Astrocyte (in vitro differentiated cells and primary cell): Measurements from ENCODE around the gene ZNF526. TPM values are rescaled to one million over a fixed set of nuclear protein-coding genes. Genes with fewer than 3 reads are reported as not detected.
A peak's percentile ranks its signal among the peaks of the same experiment; 100 is the strongest.
"Not testable (repeated sequence)": the region's sequence is repeated elsewhere in the genome, so short reads cannot be mapped to it uniquely, and the experiment has no call there.

Experiments used
- DNase-seq: peaks from one replicate; pipeline ENCODE4 v3.0.0-alpha.2; 2010; ENCODE audit warnings: low read depth
- FAIRE-seq: peaks from 2 replicates; lab custom pipeline; 2011; peaks lifted over from hg19 to GRCh38; lab: Jason Lieb, UNC
- H2AFZ ChIP-seq: 2 replicates; pipeline ENCODE4 v1.6.0; 2012; ENCODE audit warnings: low read depth, low read length, inconsistent platforms
- H3K27ac ChIP-seq: 2 replicates; pipeline ENCODE4 v1.5.1; 2011; ENCODE audit warnings: low read depth, low read length, inconsistent platforms
- H3K27me3 ChIP-seq: 2 replicates; pipeline ENCODE4 v1.6.0; 2011; ENCODE audit warnings: low read length, inconsistent platforms; ENCODE audit not compliant: insufficient read depth
- H3K36me3 ChIP-seq: 2 replicates; pipeline ENCODE4 v1.5.1; 2011; ENCODE audit warnings: low read length, inconsistent platforms; ENCODE audit not compliant: insufficient read depth
- H3K4me1 ChIP-seq: 2 replicates; pipeline ENCODE4 v1.5.1; 2011; ENCODE audit warnings: low read length, inconsistent platforms; ENCODE audit not compliant: insufficient read depth
- H3K4me2 ChIP-seq: 2 replicates; pipeline ENCODE4 v1.6.0; 2012; ENCODE audit warnings: low read length, inconsistent platforms
- H3K4me3 ChIP-seq: 2 replicates; pipeline ENCODE4 v1.5.1; 2011; ENCODE audit warnings: low read depth, mild to moderate bottlenecking, low read length, inconsistent platforms; ENCODE audit not compliant: insufficient read depth
- H3K79me2 ChIP-seq: 2 replicates; pipeline ENCODE4 v1.6.0; 2012; ENCODE audit warnings: mild to moderate bottlenecking, low read length, inconsistent platforms; ENCODE audit not compliant: insufficient read depth
- H3K9ac ChIP-seq: 2 replicates; pipeline ENCODE4 v1.6.0; 2012; ENCODE audit warnings: mild to moderate bottlenecking, low read length, inconsistent platforms
- H3K9me3 ChIP-seq: 2 replicates; pipeline ENCODE4 v1.5.1; 2012; ENCODE audit warnings: low read depth, mild to moderate bottlenecking, low read length, inconsistent platforms; ENCODE audit not compliant: insufficient read depth
- H4K20me1 ChIP-seq: 2 replicates; pipeline ENCODE4 v1.6.0; 2012; ENCODE audit warnings: low read length, inconsistent platforms; ENCODE audit not compliant: insufficient read depth
- H3K27ac Mint-ChIP-seq: one replicate; pipeline ENCODE4 v1.8.0; 2021; ENCODE audit warnings: mild to moderate bottlenecking, mixed read lengths; ENCODE audit not compliant: unreplicated experiment
- H3K27me3 Mint-ChIP-seq: one replicate; pipeline ENCODE4 v1.8.0; 2021; ENCODE audit warnings: low read depth, mixed read lengths; ENCODE audit not compliant: unreplicated experiment
- H3K36me3 Mint-ChIP-seq: one replicate; pipeline ENCODE4 v1.8.0; 2021; ENCODE audit warnings: low read depth, mixed read lengths; ENCODE audit not compliant: unreplicated experiment
- H3K4me1 Mint-ChIP-seq: one replicate; pipeline ENCODE4 v1.8.0; 2021; ENCODE audit warnings: low read depth, mixed read lengths; ENCODE audit not compliant: unreplicated experiment
- H3K4me3 Mint-ChIP-seq: one replicate; pipeline ENCODE4 v1.8.0; 2021; ENCODE audit warnings: mild to moderate bottlenecking, moderate library complexity, mixed read lengths; ENCODE audit not compliant: unreplicated experiment
- H3K9me3 Mint-ChIP-seq: one replicate; pipeline ENCODE4 v1.8.0; 2021; ENCODE audit warnings: mild to moderate bottlenecking, mixed read lengths; ENCODE audit not compliant: unreplicated experiment
- CTCF ChIP-seq: IDR thresholded peaks from 2 replicates; pipeline ENCODE4 v1.5.1; 2011; ENCODE audit warnings: low read depth, mild to moderate bottlenecking, inconsistent platforms, low read length, moderate library complexity; ENCODE audit not compliant: insufficient read depth
- EZH2 ChIP-seq: IDR thresholded peaks from 2 replicates; pipeline ENCODE4 v1.6.1; 2012; ENCODE audit warnings: mild to moderate bottlenecking, low read length, inconsistent platforms; ENCODE audit not compliant: insufficient read depth
- total RNA-seq: library from RNA; stranded (reverse); gene quantifications from 2 replicates; pipeline ENCODE4 v1.2.1, GENCODE V29; 2021

The ZNF526 gene
- total RNA-seq, 1 donor from 2014 or later: 20.2 TPM

- Histone ChIP-seq H3K27ac (peak overlapping the region; percentile 73), H3K9ac (peak overlapping the region; percentile 85), H3K36me3 (no peaks in the 10 kb centered on the region), H4K20me1 (peaks cover 20% of the 10 kb centered on the region), H3K4me3 (peak overlapping the region; percentile 65), H2AFZ (peak overlapping the region; percentile 83), H3K4me2 (peak overlapping the region; percentile 95), H3K9me3 (no peaks in the 10 kb centered on the region), H3K4me1 (peaks cover 23% of the 10 kb centered on the region), H3K27me3 (no peaks in the 10 kb centered on the region), H3K79me2 (peaks cover 35% of the 10 kb centered on the region)
- peak overlapping the region; percentile 94 for H3K27ac Mint-ChIP-seq
- peak overlapping the region; percentile 85 for H3K4me3 Mint-ChIP-seq
- FAIRE-seq (no peak), DNase-seq (no peak)
- H3K27me3 Mint-ChIP-seq: no peaks in the 10 kb centered on the region
- peaks cover 2% of the 10 kb centered on the region for H3K36me3 Mint-ChIP-seq
- TF ChIP-seq CTCF: no peak
- peaks cover 9% of the 10 kb centered on the region for H3K4me1 Mint-ChIP-seq
- peaks cover 3% of the 10 kb centered on the region for H3K9me3 Mint-ChIP-seq
Measured at GRCh38 chr19:42255766-42256745, 35.9 kb downstream of the ZNF526 start.

GRCh38 chr19:42257842-42258241, 37.7 kb downstream of the ZNF526 start:
- not testable (repeated sequence) for H3K4me3 Mint-ChIP-seq

GRCh38 chr19:42261763-42262162, 41.7 kb downstream of the ZNF526 start:
- TF ChIP-seq EZH2: no peak
- no peak for TF ChIP-seq CTCF
- no peak overlapping the region for H3K9ac ChIP-seq
- Mint-ChIP-seq H3K27ac (no peak overlapping the region), H3K9me3 (no peaks in the 10 kb centered on the region), H3K27me3 (no peaks in the 10 kb centered on the region), H3K4me3 (no peak overlapping the region), H3K4me1 (no peaks in the 10 kb centered on the region), H3K36me3 (no peaks in the 10 kb centered on the region)
- H2AFZ ChIP-seq: no peak overlapping the region
- H3K9me3 ChIP-seq: no peaks in the 10 kb centered on the region
- no peaks in the 10 kb centered on the region for H4K20me1 ChIP-seq
- H3K36me3 ChIP-seq: no peaks in the 10 kb centered on the region
- no peaks in the 10 kb centered on the region for H3K27me3 ChIP-seq
- FAIRE-seq: no peak
- no peak for DNase-seq
- no peaks in the 10 kb centered on the region for H3K4me1 ChIP-seq
- H3K79me2 ChIP-seq: no peaks in the 10 kb centered on the region
- no peak overlapping the region for H3K4me2 ChIP-seq
- H3K4me3 ChIP-seq: no peak overlapping the region
- H3K27ac ChIP-seq: no peak overlapping the region

More at GRCh38 chr19:42257842-42258241, 37.7 kb downstream of the ZNF526 start:
- not testable (repeated sequence) for H3K27me3 Mint-ChIP-seq, H3K4me3 ChIP-seq, H3K36me3 ChIP-seq, H3K27ac Mint-ChIP-seq, H4K20me1 ChIP-seq, H2AFZ ChIP-seq, H3K4me1 Mint-ChIP-seq, H3K9me3 ChIP-seq, FAIRE-seq, H3K4me2 ChIP-seq, H3K9me3 Mint-ChIP-seq, DNase-seq, H3K9ac ChIP-seq, H3K27me3 ChIP-seq, H3K27ac ChIP-seq, H3K36me3 Mint-ChIP-seq
- peaks cover 12% of the 10 kb centered on the region for H3K4me1 ChIP-seq
- H3K79me2 ChIP-seq: peaks cover 17% of the 10 kb centered on the region

GRCh38 chr19:42266105-42266504, 46.0 kb downstream of the ZNF526 start:
- H3K36me3 Mint-ChIP-seq, DNase-seq, H3K9me3 Mint-ChIP-seq, H3K4me3 Mint-ChIP-seq, H3K36me3 ChIP-seq, H4K20me1 ChIP-seq, H3K27me3 ChIP-seq, H3K27ac Mint-ChIP-seq, H3K4me2 ChIP-seq, H3K4me3 ChIP-seq, H3K9me3 ChIP-seq, FAIRE-seq, H3K27ac ChIP-seq, H3K9ac ChIP-seq, H2AFZ ChIP-seq, H3K27me3 Mint-ChIP-seq: not testable (repeated sequence)
- peaks cover 11% of the 10 kb centered on the region for H3K4me1 Mint-ChIP-seq
- peaks cover 21% of the 10 kb centered on the region for H3K4me1 ChIP-seq
- peaks cover 18% of the 10 kb centered on the region for H3K79me2 ChIP-seq
